ENCODE measurements around the gene INSR. TPM values are rescaled to one million over a fixed set of nuclear protein-coding genes. Genes with fewer than 3 reads are reported as not detected.

The INSR gene
- total and polyA plus RNA-seq, 2 of the 8 experiments (the other 6 are each of a cell fraction or from before 2014, with no cell fraction given), result 13.1 to 48.7 TPM

- TF ChIP-seq RXRA (IDR thresholded peaks at IDR 0.05; ENCODE audit: insufficient read depth, low read depth, low read length), result no peak
- no peak for TF ChIP-seq CREB1 (IDR thresholded peaks at IDR 0.05)
- TF ChIP-seq E2F6 (IDR thresholded peaks at IDR 0.05), result no peak
- no peak for TF ChIP-seq TAF1 (IDR thresholded peaks at IDR 0.05; ENCODE audit: low read depth, low read length)
- TF ChIP-seq ZNF274 (IDR thresholded peaks at IDR 0.05; ENCODE audit: borderline replicate concordance, extremely low read depth, low read length), result no peak
- TF ChIP-seq GTF2F1 (IDR thresholded peaks at IDR 0.05; ENCODE audit: borderline replicate concordance, low read depth, low read length), result no peak
- TF ChIP-seq SIX5 (IDR thresholded peaks at IDR 0.05; ENCODE audit: low read depth, low read length), result no peak
- TF ChIP-seq POLR2AphosphoS5 (IDR thresholded peaks at IDR 0.05; ENCODE audit: low read depth, low read length), result no peak
- TF ChIP-seq TCF12 (IDR thresholded peaks at IDR 0.05; ENCODE audit: low read depth, low read length), result no peak
- no peak for TF ChIP-seq BRCA1 (IDR thresholded peaks at IDR 0.05; ENCODE audit: low read depth, low read length)
- TF ChIP-seq SP1 (IDR thresholded peaks at IDR 0.05; ENCODE audit: low read depth, low read length), result no peak
- no peak for TF ChIP-seq BACH1 (IDR thresholded peaks at IDR 0.05; ENCODE audit: low read length)
- no peak for TF ChIP-seq RBBP5 (IDR thresholded peaks at IDR 0.05; ENCODE audit: borderline replicate concordance, low read depth, low read length)
- no peak for DNase-seq (ENCODE audit: low read depth in 1 of 2, low spot score in 2 of 2)
- Histone ChIP-seq H3K9me3 (ENCODE audit: insufficient read depth in 2 of 2, low read depth in 1 of 2, low read length in 1 of 2) (no peaks in the 10 kb centered on the region), H2BK5ac (ENCODE audit: low read depth, low read length) (no peak overlapping the region), H3K18ac (ENCODE audit: extremely low read depth, low read length) (no peak overlapping the region), H4K5ac (ENCODE audit: insufficient read length, low read depth, low read length) (no peak overlapping the region), H2BK12ac (ENCODE audit: low read depth, low read length) (no peak overlapping the region), H3K14ac (ENCODE audit: insufficient read length) (no peak overlapping the region), H3K4me1 (replicated peaks in 1 of 4; ENCODE audit: control insufficient read depth in 3 of 4, insufficient read depth in 4 of 4, low read length in 3 of 4) (peaks cover 0 to 4% (median 1%) of the 10 kb centered on the region in 4 experiments; a peak in 4 of 7 replicates), H2AK5ac (ENCODE audit: low read depth, low read length) (no peak overlapping the region), H2BK20ac (ENCODE audit: low read length) (0 out of 2 replicates have a peak overlapping the region, but pooled peaks have one; percentile 21), H2BK15ac (ENCODE audit: low read length) (no peak overlapping the region), H3K23me2 (ENCODE audit: low read depth, low read length) (no peaks in the 10 kb centered on the region; the same call in 1 of the 2 replicates), H2BK120ac (replicated peaks; ENCODE audit: low read depth, low read length) (no peak overlapping the region), H3K56ac (replicated peaks; ENCODE audit: insufficient read length, low read depth, low read length) (no peak overlapping the region), H3K79me1 (ENCODE audit: low read depth, low read length) (peaks cover 7% of the 10 kb centered on the region; the same call in 1 of the 2 replicates), H4K8ac (ENCODE audit: extremely low read depth, insufficient read depth, low read length) (no peak overlapping the region), H2AFZ (ENCODE audit: low read length) (no peak overlapping the region), H3K9ac (replicated peaks in 1 of 4; ENCODE audit: extremely low read depth in 1 of 4, low read depth in 3 of 4, low read length in 3 of 4) (no peak overlapping the region), H3K4me3 (ENCODE audit: extremely low read depth in 1 of 4, insufficient read depth in 2 of 4, low read depth in 3 of 4, low read length in 4 of 4) (no peak overlapping the region), H4K20me1 (replicated peaks in 1 of 2; ENCODE audit: control insufficient read depth in 1 of 2, insufficient read depth in 2 of 2, low read length in 2 of 2) (peaks cover 2 to 6% of the 10 kb centered on the region in 2 experiments), H3K4ac (replicated peaks; ENCODE audit: insufficient read length, low read depth, low read length) (no peak overlapping the region), H3K79me2 (ENCODE audit: control insufficient read depth in 1 of 2, insufficient read depth in 2 of 2, low read length in 2 of 2) (peaks cover 0 to 37% of the 10 kb centered on the region in 2 experiments; a peak in 2 of 4 replicates), H4K91ac (replicated peaks; ENCODE audit: insufficient read length, low read length) (no peak overlapping the region), H3K27ac (ENCODE audit: low read depth, low read length) (no peak overlapping the region), H3K23ac (ENCODE audit: insufficient read length) (no peak overlapping the region), H3K4me2 (ENCODE audit: insufficient read depth in 1 of 2, low read depth in 2 of 2, low read length in 2 of 2) (no peak overlapping the region), H3K27me3 (replicated peaks in 1 of 4; ENCODE audit: control insufficient read depth in 3 of 4, extremely low read depth in 1 of 4, insufficient read depth in 3 of 4, low read length in 3 of 4) (no peaks in the 10 kb centered on the region), H3K36me3 (ENCODE audit: control insufficient read depth in 2 of 4, insufficient read depth in 4 of 4, low read length in 3 of 4) (no peaks in the 10 kb centered on the region)
- CTCF ChIA-PET (ENCODE audit: partially characterized antibody), result interaction anchor here (1.1 to 1.5 kb wide), 2 partner anchors 11 to 16 kb away, joined by 3 to 4 read pairs; no protein-coding TSS in a partner anchor
- POLR2A ChIA-PET (ENCODE audit: partially characterized antibody), result interaction anchor here (0.6 kb wide), 1 partner anchor 13 kb away, joined by 3 read pairs; no protein-coding TSS in a partner anchor
- 94% methylated on average over 1 of the region's 1 CpG; no CpG with 5 or more reads in 1 of the 2 experiments for WGBS, 2 experiments (ENCODE audit: extremely low coverage in 1 of 2, insufficient coverage in 1 of 2, insufficient read length in 1 of 2, insufficient replicate concordance in 2 of 2, low coverage in 1 of 2, low lambda C conversion rate in 2 of 2, missing lambda C conversion rate in 1 of 2)
- FAIRE-seq, result no peak
These were observed 70.8 kb downstream of the INSR start for GRCh38 chr19:7223429-7223828.

All from H1 (cell line).